ENCODE results near the gene TMEM178B.

- no peak for TF ChIP-seq EZH2 (IDR thresholded peaks at IDR 0.05; ENCODE audit: low read length)
- no peak for TF ChIP-seq CTCF (optimal IDR thresholded peaks at IDR 0.05 in 1 of 3, IDR thresholded peaks at IDR 0.05 in 1 of 3, conservative IDR thresholded peaks at IDR 0.05 in 1 of 3; ENCODE audit: extremely low read depth in 1 of 3, insufficient read depth in 2 of 3, low read length in 3 of 3)
Observed at GRCh38 chr7:141409801-141410329, 336.0 kb downstream of the TMEM178B start.
